ENCODE data around the gene C19orf12.

The C19orf12 gene

DNA sequence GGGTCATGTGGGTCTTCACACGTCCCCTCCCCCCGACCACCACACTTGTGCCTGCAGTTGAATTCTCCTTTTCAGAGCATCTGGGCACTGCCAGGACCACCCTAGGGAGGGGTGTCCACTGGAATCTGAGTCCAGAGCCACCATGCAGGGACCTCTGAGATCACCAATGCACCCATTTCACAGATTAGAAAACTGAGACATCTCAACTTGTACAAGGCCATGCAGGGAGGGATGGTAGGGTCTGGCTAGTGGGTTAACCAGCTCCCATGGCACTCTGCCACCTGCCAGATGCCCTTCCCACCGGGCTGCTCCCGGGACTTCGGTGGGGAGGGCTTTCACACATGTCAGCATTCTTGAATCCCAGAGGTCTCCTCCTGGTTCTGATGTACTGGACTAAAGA is 44.3 kb upstream of the C19orf12 start:
- DNase-seq (ENCODE audit: low read depth), result no peak
- TF ChIP-seq, protein P1, sequence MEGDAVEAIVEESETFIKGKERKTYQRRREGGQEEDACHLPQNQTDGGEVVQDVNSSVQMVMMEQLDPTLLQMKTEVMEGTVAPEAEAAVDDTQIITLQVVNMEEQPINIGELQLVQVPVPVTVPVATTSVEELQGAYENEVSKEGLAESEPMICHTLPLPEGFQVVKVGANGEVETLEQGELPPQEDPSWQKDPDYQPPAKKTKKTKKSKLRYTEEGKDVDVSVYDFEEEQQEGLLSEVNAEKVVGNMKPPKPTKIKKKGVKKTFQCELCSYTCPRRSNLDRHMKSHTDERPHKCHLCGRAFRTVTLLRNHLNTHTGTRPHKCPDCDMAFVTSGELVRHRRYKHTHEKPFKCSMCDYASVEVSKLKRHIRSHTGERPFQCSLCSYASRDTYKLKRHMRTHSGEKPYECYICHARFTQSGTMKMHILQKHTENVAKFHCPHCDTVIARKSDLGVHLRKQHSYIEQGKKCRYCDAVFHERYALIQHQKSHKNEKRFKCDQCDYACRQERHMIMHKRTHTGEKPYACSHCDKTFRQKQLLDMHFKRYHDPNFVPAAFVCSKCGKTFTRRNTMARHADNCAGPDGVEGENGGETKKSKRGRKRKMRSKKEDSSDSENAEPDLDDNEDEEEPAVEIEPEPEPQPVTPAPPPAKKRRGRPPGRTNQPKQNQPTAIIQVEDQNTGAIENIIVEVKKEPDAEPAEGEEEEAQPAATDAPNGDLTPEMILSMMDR (IDR thresholded peaks at IDR 0.05; ENCODE audit: low read depth, low read length), result no peak
- TF ChIP-seq POLR2A (IDR thresholded peaks at IDR 0.05; ENCODE audit: extremely low read depth, insufficient read length), result no peak
- TF ChIP-seq MYC (IDR thresholded peaks at IDR 0.05; ENCODE audit: low read depth, low read length), result no peak
- TF ChIP-seq MAX (IDR thresholded peaks at IDR 0.05; ENCODE audit: low read depth, low read length), result no peak
- H3K4me3 ChIP-seq (ENCODE audit: low read depth, low read length), result no peak overlapping the region

DNA sequence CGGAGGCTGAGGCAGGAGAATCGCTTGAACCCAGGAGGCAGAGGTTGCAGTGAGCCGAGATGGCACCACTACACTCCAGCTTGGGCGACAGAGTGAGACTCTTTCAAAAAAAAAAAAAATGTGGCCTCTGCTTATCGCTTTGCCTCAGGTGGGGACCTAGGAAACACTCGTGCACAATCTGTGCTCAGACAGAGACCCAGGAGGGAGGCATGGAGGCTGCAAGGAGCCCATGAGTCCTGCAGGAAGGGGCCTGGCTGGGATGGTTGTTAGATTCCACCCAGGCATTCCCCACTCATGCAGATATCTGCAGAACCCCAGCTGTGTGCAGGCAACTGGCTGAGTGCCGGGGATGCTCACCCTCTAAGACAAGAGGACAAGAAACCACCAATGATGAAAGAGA is 43.8 kb upstream of the C19orf12 start:
- H3K4me3 ChIP-seq (ENCODE audit: low read depth, low read length), result no peak overlapping the region
- DNase-seq (ENCODE audit: low read depth), result no peak
- no peak for TF ChIP-seq MYC (IDR thresholded peaks at IDR 0.05; ENCODE audit: low read depth, low read length)
- TF ChIP-seq, protein P1 (IDR thresholded peaks at IDR 0.05; ENCODE audit: low read depth, low read length), result no peak
- TF ChIP-seq POLR2A (IDR thresholded peaks at IDR 0.05; ENCODE audit: extremely low read depth, insufficient read length), result no peak
- no peak for TF ChIP-seq MAX (IDR thresholded peaks at IDR 0.05; ENCODE audit: low read depth, low read length)

DNA sequence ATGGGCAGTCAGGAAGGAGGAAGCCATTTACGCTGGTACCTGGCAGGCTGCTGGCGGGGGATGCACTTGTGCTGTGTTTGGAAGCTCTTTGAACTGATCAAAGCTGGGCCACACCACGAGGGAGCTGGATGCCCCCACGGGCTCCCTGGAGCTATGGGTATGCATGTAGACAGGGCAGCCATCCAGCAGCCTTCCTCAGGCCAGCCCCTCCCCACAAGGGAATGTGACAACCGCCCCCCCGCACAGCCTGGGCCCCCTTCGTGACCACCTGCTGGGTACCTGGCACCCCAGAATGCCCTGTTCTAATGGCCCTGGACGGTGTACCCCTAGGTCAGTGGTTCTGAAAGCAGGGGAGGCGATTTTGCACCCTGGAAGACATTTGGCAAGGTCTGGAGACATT is 42.5 kb upstream of the C19orf12 start:
- no peak overlapping the region for H3K4me3 ChIP-seq (ENCODE audit: low read depth, low read length)
- DNase-seq (ENCODE audit: low read depth), result no peak
- TF ChIP-seq MAX (IDR thresholded peaks at IDR 0.05; ENCODE audit: low read depth, low read length), result no peak
- TF ChIP-seq, protein P1 (IDR thresholded peaks at IDR 0.05; ENCODE audit: low read depth, low read length), result no peak
- TF ChIP-seq MYC (IDR thresholded peaks at IDR 0.05; ENCODE audit: low read depth, low read length), result no peak
- no peak for TF ChIP-seq POLR2A (IDR thresholded peaks at IDR 0.05; ENCODE audit: extremely low read depth, insufficient read length)

DNA sequence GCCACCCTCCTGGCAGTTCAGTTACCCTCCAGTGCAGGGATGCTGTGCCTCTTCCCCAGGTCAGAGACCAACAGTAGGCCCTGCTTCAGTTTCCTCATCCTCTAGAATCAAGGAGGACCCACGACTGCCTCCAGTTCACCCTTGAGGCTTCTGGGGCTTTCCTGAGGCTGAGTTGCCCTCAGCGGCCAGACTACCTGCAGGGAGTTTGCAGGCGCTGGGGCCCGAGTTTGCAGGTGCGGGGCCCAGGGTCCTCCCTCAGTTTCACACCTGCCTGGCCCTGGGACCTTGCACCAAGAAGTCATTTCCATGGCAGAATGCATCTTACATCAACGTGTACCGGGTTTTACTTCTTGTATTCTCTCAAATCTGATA is 38.9 kb upstream of the C19orf12 start:
- H3K4me3 ChIP-seq (ENCODE audit: low read depth, low read length), result no peak overlapping the region
- no peak for TF ChIP-seq POLR2A (IDR thresholded peaks at IDR 0.05; ENCODE audit: extremely low read depth, insufficient read length)
- TF ChIP-seq, protein P1 (IDR thresholded peaks at IDR 0.05; ENCODE audit: low read depth, low read length), result no peak
- TF ChIP-seq MAX (IDR thresholded peaks at IDR 0.05; ENCODE audit: low read depth, low read length), result no peak
- TF ChIP-seq MYC (IDR thresholded peaks at IDR 0.05; ENCODE audit: low read depth, low read length), result no peak
- DNase-seq (ENCODE audit: low read depth), result no peak

DNA sequence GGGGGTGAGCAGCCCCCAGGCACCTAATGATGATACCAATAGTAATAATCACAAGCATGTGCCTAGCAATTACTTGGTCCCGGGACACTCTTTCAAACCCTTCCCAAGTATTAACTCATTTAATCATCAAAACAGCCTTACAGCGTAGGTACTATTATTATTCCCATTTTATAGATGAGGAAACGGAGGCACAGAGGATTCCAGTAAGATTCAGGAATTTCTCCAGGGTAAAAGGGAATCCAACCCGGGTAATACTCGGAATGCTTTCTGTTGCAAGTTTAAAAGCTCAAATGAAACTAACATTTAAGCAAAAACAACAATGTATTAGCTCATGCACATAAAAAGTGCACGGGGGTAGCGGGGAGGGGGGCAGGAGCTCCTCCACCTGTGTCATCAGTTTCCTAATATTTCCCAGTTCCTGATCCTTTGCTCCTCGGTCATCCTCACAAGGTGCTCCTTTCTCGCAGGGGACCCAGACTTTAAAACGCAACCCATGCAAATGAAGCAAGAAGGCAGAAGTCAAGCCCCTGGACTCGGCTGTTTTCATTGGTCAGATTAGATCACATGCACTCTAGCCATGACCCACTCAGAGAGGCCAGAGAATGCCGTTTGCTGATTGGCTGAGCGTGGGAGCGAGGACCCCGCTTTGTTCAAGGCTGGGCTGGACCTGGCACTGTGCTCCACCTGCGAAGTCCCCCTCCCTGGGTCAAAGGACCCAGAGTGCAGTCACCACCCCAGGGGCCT is 38.3 kb upstream of the C19orf12 start:
- TF ChIP-seq MYC (IDR thresholded peaks at IDR 0.05; ENCODE audit: low read depth, low read length) (no peak), MAX (IDR thresholded peaks at IDR 0.05; ENCODE audit: low read depth, low read length) (no peak), POLR2A (IDR thresholded peaks at IDR 0.05; ENCODE audit: extremely low read depth, insufficient read length) (no peak)
- TF ChIP-seq, protein P1 (IDR thresholded peaks at IDR 0.05; ENCODE audit: low read depth, low read length), result no peak
- DNase-seq (ENCODE audit: low read depth), result no peak
- no peak overlapping the region for H3K4me3 ChIP-seq (ENCODE audit: low read depth, low read length)

Measured in NB4 (cell line).